Right cardiac atrium (tissue), 5 donors: Measurements from ENCODE around the gene HTRA2. TPM values are rescaled to one million over a fixed set of nuclear protein-coding genes. Genes with fewer than 3 reads are reported as not detected.
"Not testable (repeated sequence)": the region's sequence is repeated elsewhere in the genome, so short reads cannot be mapped to it uniquely, and the experiment has no call there.

Experiments used
- ATAC-seq, 2 donors: fragments of 200-7000 bp; cut with Tn5 transposase; one replicate each; pipeline versions ENCODE4 v1.8.0 to v1.9.1; 2020; ENCODE audit warnings: moderate library complexity in 2 of 2, mild to moderate bottlenecking in 1 of 2
- DNase-seq, 3 donors: peaks; one replicate each; pipeline ENCODE4 v3.0.0-alpha.2; 2020
- H3K27ac ChIP-seq: one replicate; pipeline ENCODE4 v1.5.1; 2013; ENCODE audit warnings: mild to moderate bottlenecking, low read length, control low read depth, moderate library complexity
- H3K27me3 ChIP-seq: one replicate; pipeline ENCODE4 v1.6.1; 2013; ENCODE audit not compliant: control insufficient read depth, insufficient read depth
- H3K4me1 ChIP-seq: one replicate; pipeline ENCODE4 v1.6.1; 2013; ENCODE audit warnings: low read length; ENCODE audit not compliant: control insufficient read depth, insufficient read depth
- H3K4me3 ChIP-seq: one replicate; pipeline ENCODE4 v1.5.1; 2013; ENCODE audit warnings: low read length, control low read depth
- H3K9me3 ChIP-seq: one replicate; pipeline ENCODE4 v1.6.1; 2013; ENCODE audit warnings: low read length; ENCODE audit not compliant: control insufficient read depth
- WGBS: extraction: QIAGEN DNeasy Blood & Tissue Kit; methylation state at CpG from one replicate; pipeline ENCODE4 v1.1.7; 2013; 5-methylcytosine and 5-hydroxymethylcytosine counted together
- intact Hi-C, 4 donors: fragments of 100-400 bp; cut with DNase I; formaldehyde crosslinking; loops; one replicate each; pipeline versions ENCODE4 v1.11.0 to v1.14.0; 2022 to 2023
- polyA plus RNA-seq: library from polyadenylated mRNA; stranded (reverse); fragments of 200-250 nt; gene quantifications from one replicate; pipeline ENCODE4 v1.2.3, GENCODE V29; 2013
- total RNA-seq, 4 donors: library from RNA; stranded (reverse); fragmentation: NEBNext Ultra II Directional; extraction: Animal tissue kit (Norgen Biotek cat#: 25700); gene quantifications; one replicate each; pipeline ENCODE4 v1.2.1, GENCODE V29; 2021
- donor health status: healthy with polysubstance abuse.
- donor health status: DM: no; HTN: yes; CAD: no.
- donor health status: DM: no; HTN: no; CAD: no.
- donor health status: DM: no; HTN: yes; CAD: no; lungs with severe emphysema.
- donor health status: DM: yes; HTN: yes; CAD: no.

HTRA2 gene
- total and polyA plus RNA-seq, 5 donors, result 26.3 to 31.2 (median 28.2) TPM

GRCh38 chr2:74556831-74557370 is 27.2 kb downstream of the HTRA2 start:
- H3K27me3 ChIP-seq, result no peaks in the 10 kb centered on the region
- H3K4me1 ChIP-seq, result no peaks in the 10 kb centered on the region
- H3K4me3 ChIP-seq, result no peak overlapping the region
- DNase-seq, result peak in 1 of 3 donors; percentile 40
- ATAC-seq, result no peak
- 90% methylated on average over 6 of the region's 6 CpGs for WGBS
- no peaks in the 10 kb centered on the region for H3K9me3 ChIP-seq
- H3K27ac ChIP-seq, result no peak overlapping the region
- intact Hi-C loops, result no loop called here

GRCh38 chr2:74558284-74559230 is 28.8 kb downstream of the HTRA2 start:
- DNase-seq (no peak), ATAC-seq (no peak)
- Histone ChIP-seq H3K4me3 (no peak overlapping the region), H3K9me3 (no peaks in the 10 kb centered on the region), H3K4me1 (no peaks in the 10 kb centered on the region), H3K27me3 (no peaks in the 10 kb centered on the region), H3K27ac (no peak overlapping the region)
- 62% methylated on average over 7 of the region's 7 CpGs for WGBS
- intact Hi-C loops, result no loop called here

- WGBS, result 28% methylated on average over 5 of the region's 5 CpGs
- Histone ChIP-seq H3K4me3 (no peak overlapping the region), H3K9me3 (no peaks in the 10 kb centered on the region), H3K4me1 (no peaks in the 10 kb centered on the region), H3K27ac (no peak overlapping the region), H3K27me3 (no peaks in the 10 kb centered on the region)
- DNase-seq (peak in 1 of 3 donors; percentile 41), ATAC-seq (no peak)
- intact Hi-C loops, result no loop called here
Observed at GRCh38 chr2:74559912-74560311, 30.2 kb downstream of the HTRA2 start.

GRCh38 chr2:74560591-74560990 is 30.9 kb downstream of the HTRA2 start:
- intact Hi-C loops, result no loop called here
- WGBS, result 58% methylated on average over 6 of the region's 6 CpGs
- DNase-seq, result no peak
- Histone ChIP-seq H3K9me3 (no peaks in the 10 kb centered on the region), H3K27me3 (no peaks in the 10 kb centered on the region), H3K4me3 (no peak overlapping the region), H3K27ac (no peak overlapping the region), H3K4me1 (no peaks in the 10 kb centered on the region)
- ATAC-seq, result no peak

GRCh38 chr2:74561022-74561421 is 31.3 kb downstream of the HTRA2 start:
- H3K27ac ChIP-seq, H3K4me3 ChIP-seq, intact Hi-C loops, DNase-seq, H3K9me3 ChIP-seq, ATAC-seq, H3K27me3 ChIP-seq, H3K4me1 ChIP-seq: not testable (repeated sequence)
- 96% methylated on average over 1 of the region's 1 CpG for WGBS

- H3K27ac ChIP-seq, result no peak overlapping the region
- WGBS, result 75% methylated on average over 7 of the region's 7 CpGs
Observed at GRCh38 chr2:74562126-74562775, 32.5 kb downstream of the HTRA2 start.

GRCh38 chr2:74564222-74564621 is 34.5 kb downstream of the HTRA2 start:
- no peaks in the 10 kb centered on the region for H3K9me3 ChIP-seq
- WGBS, result 61% methylated on average over 5 of the region's 5 CpGs
- peaks cover 2% of the 10 kb centered on the region for H3K4me1 ChIP-seq
- H3K27me3 ChIP-seq, result no peaks in the 10 kb centered on the region
- H3K27ac ChIP-seq, result no peak overlapping the region
- ATAC-seq (no peak), DNase-seq (no peak)
- intact Hi-C loops, result no loop called here
- H3K4me3 ChIP-seq, result no peak overlapping the region

More at GRCh38 chr2:74562126-74562775, 32.5 kb downstream of the HTRA2 start:
- ATAC-seq, result peak in 1 of 2 donors; percentile 49
- H3K9me3 ChIP-seq, result no peaks in the 10 kb centered on the region
- no peaks in the 10 kb centered on the region for H3K27me3 ChIP-seq
- H3K4me3 ChIP-seq, result no peak overlapping the region
- H3K4me1 ChIP-seq, result peaks cover 2% of the 10 kb centered on the region
- intact Hi-C loops, result no loop called here
- DNase-seq, result no peak

- Histone ChIP-seq H3K4me1 (peaks cover 2% of the 10 kb centered on the region), H3K27ac (no peak overlapping the region), H3K9me3 (no peaks in the 10 kb centered on the region), H3K27me3 (no peaks in the 10 kb centered on the region), H3K4me3 (no peak overlapping the region)
- ATAC-seq (no peak), DNase-seq (no peak)
- intact Hi-C loops, result no loop called here
- WGBS, result 73% methylated on average over 7 of the region's 7 CpGs
Observed at GRCh38 chr2:74566076-74566753, 36.5 kb downstream of the HTRA2 start.

GRCh38 chr2:74566754-74567085 is 37.0 kb downstream of the HTRA2 start:
- ATAC-seq, result peak; percentile 51 to 75
- DNase-seq, result no peak
- no peaks in the 10 kb centered on the region for H3K9me3 ChIP-seq
- H3K27me3 ChIP-seq, result no peaks in the 10 kb centered on the region
- H3K27ac ChIP-seq, result no peak overlapping the region
- H3K4me3 ChIP-seq, result no peak overlapping the region
- intact Hi-C loops, result no loop called here
- peaks cover 2% of the 10 kb centered on the region for H3K4me1 ChIP-seq

GRCh38 chr2:74567881-74568280 is 38.1 kb downstream of the HTRA2 start:
- DNase-seq (no peak), ATAC-seq (no peak)
- 84% methylated on average over 5 of the region's 5 CpGs for whole genome bisulfite sequencing
- H3K4me3 ChIP-seq, result no peak overlapping the region
- no peaks in the 10 kb centered on the region for H3K9me3 ChIP-seq
- no peak overlapping the region for H3K27ac ChIP-seq
- intact Hi-C loops, result no loop called here
- H3K4me1 ChIP-seq, result peaks cover 2% of the 10 kb centered on the region
- H3K27me3 ChIP-seq, result no peaks in the 10 kb centered on the region

- H3K4me1 ChIP-seq, result peaks cover 2% of the 10 kb centered on the region
- intact Hi-C loops, result no loop called here
- H3K27ac ChIP-seq, result no peak overlapping the region
- no peak overlapping the region for H3K4me3 ChIP-seq
- H3K9me3 ChIP-seq, result no peaks in the 10 kb centered on the region
- H3K27me3 ChIP-seq, result no peaks in the 10 kb centered on the region
- DNase-seq (no peak), ATAC-seq (no peak)
- WGBS, result 92% methylated on average over 1 of the region's 1 CpG
Observed at GRCh38 chr2:74569686-74570085, 40.0 kb downstream of the HTRA2 start.
